ENCODE results near the gene PAIP2. TPM values are rescaled to one million over a fixed set of nuclear protein-coding genes. Genes with fewer than 3 reads are reported as not detected.

PAIP2 gene
- total RNA-seq, 2 experiments from 2014 or later = 64.3 to 97.8 TPM

Small RNA genes within 50 kb of the gene (small RNA-seq; reads per million reads assigned to genes)
- gene RNA5SP195 = 0.52 reads per million, percentile 7 among the genes with 10 or more reads in this experiment

Other genes with a start within 250 kb of the PAIP2 start
- gene SIL1, start 143.5 kb upstream of the PAIP2 start, total RNA-seq (2014; rRNA removed; shearing (Covaris generic)) = 9.2 and 11.4 TPM in 2 replicates
- gene SIL1, start 143.5 kb upstream of the PAIP2 start, total RNA-seq (2022) = 22.8 and 25.8 TPM in 2 replicates
- 205 and 276 TPM in 2 replicates for gene MATR3, start 48.1 kb upstream of the PAIP2 start, total RNA-seq (2014; rRNA removed; shearing (Covaris generic))
- 270 and 274 TPM in 2 replicates for gene MATR3, start 48.1 kb upstream of the PAIP2 start, total RNA-seq (2022)
- 14.6 and 20.3 TPM in 2 replicates for gene SLC23A1, start 41.4 kb downstream of the PAIP2 start, total RNA-seq (2014; rRNA removed; shearing (Covaris generic))
- gene SLC23A1, start 41.4 kb downstream of the PAIP2 start, total RNA-seq (2022) = 63.1 and 67.9 TPM in 2 replicates
- 1,014 and 1,052 TPM in 2 replicates for gene MZB1, start 48.1 kb downstream of the PAIP2 start, total RNA-seq (2014; rRNA removed; shearing (Covaris generic))
- 727 and 819 TPM in 2 replicates for gene MZB1, start 48.1 kb downstream of the PAIP2 start, total RNA-seq (2022)
- gene PROB1, start 53.2 kb downstream of the PAIP2 start, total RNA-seq (2014; rRNA removed; shearing (Covaris generic)) = 4.4 and 4.6 TPM in 2 replicates
- gene PROB1, start 53.2 kb downstream of the PAIP2 start, total RNA-seq (2022) = 4.6 and 5.9 TPM in 2 replicates
- gene SPATA24, start 62.2 kb downstream of the PAIP2 start, total RNA-seq (2014; rRNA removed; shearing (Covaris generic)) = 12.0 and 12.4 TPM in 2 replicates
- gene SPATA24, start 62.2 kb downstream of the PAIP2 start, total RNA-seq (2022) = 9.4 and 10.8 TPM in 2 replicates
- 1.2 and 2.5 TPM in 2 replicates for gene DNAJC18, start 97.7 kb downstream of the PAIP2 start, total RNA-seq (2014; rRNA removed; shearing (Covaris generic))
- gene DNAJC18, start 97.7 kb downstream of the PAIP2 start, total RNA-seq (2022) = 7.1 and 12.6 TPM in 2 replicates
- not detected in 2 replicates for gene ECSCR, start 120.9 kb downstream of the PAIP2 start, total RNA-seq (2014; rRNA removed; shearing (Covaris generic))
- not detected in 2 replicates for gene ECSCR, start 120.9 kb downstream of the PAIP2 start, total RNA-seq (2022)
- not detected in 2 replicates for gene SMIM33, start 129.2 kb downstream of the PAIP2 start, total RNA-seq (2014; rRNA removed; shearing (Covaris generic))
- not detected in 2 replicates for gene SMIM33, start 129.2 kb downstream of the PAIP2 start, total RNA-seq (2022)
- gene STING1, start 140.9 kb downstream of the PAIP2 start, total RNA-seq (2014; rRNA removed; shearing (Covaris generic)) = not detected in 2 replicates
- gene STING1, start 140.9 kb downstream of the PAIP2 start, total RNA-seq (2022) = 0.44 TPM in 1 of 2 replicates, not detected in the other
- 102 and 145 TPM in 2 replicates for gene UBE2D2, start 219.5 kb downstream of the PAIP2 start, total RNA-seq (2014; rRNA removed; shearing (Covaris generic))
- 239 and 271 TPM in 2 replicates for gene UBE2D2, start 219.5 kb downstream of the PAIP2 start, total RNA-seq (2022)